Neural crest cell (in vitro differentiated cells): ENCODE data around the gene PCSK5. TPM values are rescaled to one million over a fixed set of nuclear protein-coding genes. Genes with fewer than 3 reads are reported as not detected.

Experiments
- DNase-seq: peaks from one replicate; pipeline ENCODE4 v3.0.0; 2021; ENCODE audit warnings: low read depth, mixed read lengths, low spot score
- H3K27ac Mint-ChIP-seq: one replicate; pipeline ENCODE4 v1.8.0; 2021; ENCODE audit warnings: mild to moderate bottlenecking, mixed read lengths; ENCODE audit not compliant: unreplicated experiment
- H3K27me3 Mint-ChIP-seq: 2 replicates; pipeline ENCODE4 v1.8.0; 2021; ENCODE audit warnings: low read depth, mild to moderate bottlenecking, mixed read lengths
- H3K36me3 Mint-ChIP-seq: 2 replicates; pipeline ENCODE4 v1.8.0; 2021; ENCODE audit warnings: low read depth, mild to moderate bottlenecking, mixed read lengths
- H3K4me1 Mint-ChIP-seq: 2 replicates; pipeline ENCODE4 v1.8.0; 2021; ENCODE audit warnings: mixed read lengths
- H3K4me3 Mint-ChIP-seq: one replicate; pipeline ENCODE4 v1.8.0; 2021; ENCODE audit warnings: mild to moderate bottlenecking, mixed read lengths
- H3K9me3 Mint-ChIP-seq: 2 replicates; pipeline ENCODE4 v1.8.0; 2021; ENCODE audit warnings: mixed read lengths
- CTCF ChIP-seq: fragments of 200-600 bp; sonication (generic); conservative IDR thresholded peaks from 2 replicates; pipeline ENCODE4 v1.5.0; 2021; ENCODE audit warnings: antibody characterized with exemption, mild to moderate bottlenecking
- total RNA-seq: library from RNA; stranded (reverse); gene quantifications from 2 replicates; pipeline ENCODE4 v1.2.1, GENCODE V29; 2021

PCSK5 gene
- total RNA-seq, 1 donor from 2014 or later = 3.1 TPM

- no peak for TF ChIP-seq CTCF
- H3K27me3 Mint-ChIP-seq = no peaks in the 10 kb centered on the region
- H3K36me3 Mint-ChIP-seq = no peaks in the 10 kb centered on the region
- no peak for DNase-seq
- H3K4me1 Mint-ChIP-seq = peaks cover 20% of the 10 kb centered on the region
- no peaks in the 10 kb centered on the region for H3K9me3 Mint-ChIP-seq
- no peak overlapping the region for H3K4me3 Mint-ChIP-seq
- no peak overlapping the region for H3K27ac Mint-ChIP-seq
Measured at GRCh38 chr9:76370396-76371023, 480.0 kb downstream of the PCSK5 start.

GRCh38 chr9:76371901-76372300 is 481.4 kb downstream of the PCSK5 start:
- Mint-ChIP-seq H3K4me3 (no peak overlapping the region), H3K4me1 (peaks cover 20% of the 10 kb centered on the region), H3K27ac (no peak overlapping the region), H3K36me3 (no peaks in the 10 kb centered on the region), H3K9me3 (no peaks in the 10 kb centered on the region), H3K27me3 (no peaks in the 10 kb centered on the region)
- TF ChIP-seq CTCF = no peak
- DNase-seq = no peak

GRCh38 chr9:76372336-76372735 is 481.9 kb downstream of the PCSK5 start:
- H3K4me3 Mint-ChIP-seq = no peak overlapping the region

GRCh38 chr9:76373173-76373783 is 482.8 kb downstream of the PCSK5 start:
- no peaks in the 10 kb centered on the region for H3K36me3 Mint-ChIP-seq
- no peaks in the 10 kb centered on the region for H3K27me3 Mint-ChIP-seq
- H3K9me3 Mint-ChIP-seq = no peaks in the 10 kb centered on the region
- no peak overlapping the region for H3K4me3 Mint-ChIP-seq
- H3K27ac Mint-ChIP-seq = no peak overlapping the region
- H3K4me1 Mint-ChIP-seq = peaks cover 20% of the 10 kb centered on the region
- TF ChIP-seq CTCF = no peak
- DNase-seq = no peak

More at GRCh38 chr9:76372336-76372735, 481.9 kb downstream of the PCSK5 start:
- no peak for TF ChIP-seq CTCF
- no peak for DNase-seq
- Mint-ChIP-seq H3K36me3 (no peaks in the 10 kb centered on the region), H3K9me3 (no peaks in the 10 kb centered on the region), H3K27me3 (no peaks in the 10 kb centered on the region), H3K27ac (no peak overlapping the region), H3K4me1 (peaks cover 20% of the 10 kb centered on the region)

GRCh38 chr9:76373784-76374474 is 483.5 kb downstream of the PCSK5 start:
- Mint-ChIP-seq H3K27ac (no peak overlapping the region), H3K27me3 (no peaks in the 10 kb centered on the region), H3K4me3 (no peak overlapping the region), H3K4me1 (peaks cover 20% of the 10 kb centered on the region), H3K36me3 (no peaks in the 10 kb centered on the region), H3K9me3 (no peaks in the 10 kb centered on the region)
- DNase-seq = no peak
- TF ChIP-seq CTCF = no peak
